Suprapubic skin (tissue), 4 donors: ENCODE measurements around the gene TRAPPC8.

Source experiments
- CTCF ChIP-seq, 2 donors: fragments of 200-600 bp in 1 of 2; fragments of 450-650 bp in 1 of 2; sonication (generic) in 1 of 2; IDR thresholded peaks; one replicate each; pipeline ENCODE4 v1.5.1; 2016 to 2019; ENCODE audit warnings: antibody characterized with exemption in 2 of 2, mild to moderate bottlenecking in 1 of 2, moderate library complexity in 1 of 2
- POLR2A ChIP-seq, 2 donors: fragments of 450-650 bp; IDR thresholded peaks; one replicate each; pipeline ENCODE4 v1.6.1; 2017; ENCODE audit warnings: antibody characterized with exemption in 2 of 2, mild to moderate bottlenecking in 2 of 2, moderate library complexity in 2 of 2
- POLR2AphosphoS5 ChIP-seq, 3 donors: sonication (generic); formaldehyde crosslinking; IDR thresholded peaks; one replicate each; pipeline ENCODE4 v1.6.1; 2017; ENCODE audit warnings: antibody characterized with exemption in 3 of 3

GRCh38 chr18:31943878-31944816, 1.2 kb upstream of the TRAPPC8 start:
- TF ChIP-seq CTCF (IDR thresholded peaks at IDR 0.05) (no peak), POLR2AphosphoS5 (IDR thresholded peaks at IDR 0.05) (no peak), POLR2A (IDR thresholded peaks at IDR 0.05) (no peak)
